GM11168 (cell line): Measurements from ENCODE around the gene ATP8B1.
"Not testable (repeated sequence)": the region's sequence is repeated elsewhere in the genome, so short reads cannot be mapped to it uniquely, and the experiment has no call there.

Experiments used
- in situ Hi-C: fragments of 300-500 bp; cut with MboI; formaldehyde crosslinking; loops from one replicate; pipeline ENCODE4 v1.12.0; 2022; ENCODE audit warnings: low sequenced_read_pairs; ENCODE audit not compliant: unreplicated experiment

Gene ATP8B1

GRCh38 chr18:57687970-57688369, 115.1 kb downstream of the ATP8B1 start:
- in situ Hi-C loops, result no loop called here

- in situ Hi-C loops, result no loop called here
Measured at GRCh38 chr18:57683470-57683869, 119.6 kb downstream of the ATP8B1 start.

GRCh38 chr18:57677262-57678211, 125.6 kb downstream of the ATP8B1 start:
- in situ Hi-C loops, result no loop called here

GRCh38 chr18:57674891-57675290, 128.2 kb downstream of the ATP8B1 start:
- in situ Hi-C loops, result no loop called here

GRCh38 chr18:57670046-57670445, 133.1 kb downstream of the ATP8B1 start:
- in situ Hi-C loops, result no loop called here

GRCh38 chr18:57668021-57668420, 135.1 kb downstream of the ATP8B1 start:
- in situ Hi-C loops, result no loop called here

- in situ Hi-C loops, result no loop called here
Measured at GRCh38 chr18:57666818-57667497, 136.2 kb downstream of the ATP8B1 start.

- in situ Hi-C loops, result no loop called here
Measured at GRCh38 chr18:57664568-57665165, 138.4 kb downstream of the ATP8B1 start.

- in situ Hi-C loops, result no loop called here
Measured at GRCh38 chr18:57660961-57661360, 142.2 kb downstream of the ATP8B1 start.

GRCh38 chr18:57659460-57660102, 143.5 kb downstream of the ATP8B1 start:
- in situ Hi-C loops, result no loop called here

- in situ Hi-C loops, result no loop called here
Measured at GRCh38 chr18:57657542-57657941, 145.6 kb downstream of the ATP8B1 start.

- in situ Hi-C loops, result no loop called here
Measured at GRCh38 chr18:57655740-57656139, 147.4 kb downstream of the ATP8B1 start.

GRCh38 chr18:57651914-57652313, 151.2 kb downstream of the ATP8B1 start:
- in situ Hi-C loops, result no loop called here

- in situ Hi-C loops, result no loop called here
Measured at GRCh38 chr18:57649556-57650500, 153.3 kb downstream of the ATP8B1 start.

GRCh38 chr18:57648414-57648813, 154.7 kb downstream of the ATP8B1 start:
- in situ Hi-C loops, result no loop called here

GRCh38 chr18:57644540-57644939, 158.6 kb downstream of the ATP8B1 start:
- in situ Hi-C loops, result no loop called here

GRCh38 chr18:57643726-57644125, 159.4 kb downstream of the ATP8B1 start:
- in situ Hi-C loops, result not testable (repeated sequence)

GRCh38 chr18:57642462-57642861, 160.7 kb downstream of the ATP8B1 start:
- in situ Hi-C loops, result not testable (repeated sequence)

GRCh38 chr18:57640749-57641148, 162.4 kb downstream of the ATP8B1 start:
- in situ Hi-C loops, result no loop called here
